ENCODE results near the gene TMEM138.

The TMEM138 gene

DNA sequence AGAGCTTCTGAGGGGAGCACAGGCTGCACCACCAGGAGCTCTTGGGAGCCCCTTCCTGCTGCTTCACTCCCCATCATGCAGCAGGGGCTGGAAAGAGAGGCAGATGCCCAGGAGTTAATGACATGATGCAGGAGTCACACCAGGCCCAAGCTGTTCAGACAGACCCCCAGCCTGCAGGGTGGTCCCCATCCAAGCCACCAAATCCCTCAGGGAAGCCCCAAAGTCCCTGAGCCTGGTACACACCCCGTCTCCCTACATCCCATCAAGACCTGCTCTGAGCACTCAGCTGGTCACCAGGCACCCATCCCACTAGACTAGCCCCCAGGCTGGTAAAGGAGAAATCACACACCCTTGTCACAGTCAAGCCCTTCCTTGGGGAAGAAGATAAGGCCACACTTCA lies 11.8 kb upstream of the TMEM138 start:
- no peak overlapping the region for H3K9ac ChIP-seq (ENCODE audit: insufficient read length, low read depth)
- no peaks in the 10 kb centered on the region for H3K27me3 ChIP-seq (ENCODE audit: insufficient read depth, insufficient read length)
- H3K36me3 ChIP-seq (ENCODE audit: insufficient read depth, insufficient read length, low read length), result peaks cover 77% of the 10 kb centered on the region
- DNase-seq (ENCODE audit: low read depth, low spot score), result no peak
- TF ChIP-seq YY1 (IDR thresholded peaks at IDR 0.05; ENCODE audit: insufficient read depth, insufficient read length) (no peak), ZNF274 (IDR thresholded peaks at IDR 0.05; ENCODE audit: low read depth, low read length) (no peak), SUZ12 (IDR thresholded peaks at IDR 0.05; ENCODE audit: extremely low read depth, insufficient read depth, insufficient read length) (no peak)
- H3K4me3 ChIP-seq (ENCODE audit: insufficient read length, low read depth), result no peak overlapping the region
- peaks cover 8% of the 10 kb centered on the region for H3K4me1 ChIP-seq (ENCODE audit: insufficient read depth, insufficient read length)
- H3K9me3 ChIP-seq (ENCODE audit: insufficient read depth, low read length), result no peaks in the 10 kb centered on the region

- no peak overlapping the region for H3K9ac ChIP-seq (ENCODE audit: insufficient read length, low read depth)
- no peaks in the 10 kb centered on the region for H3K27me3 ChIP-seq (ENCODE audit: insufficient read depth, insufficient read length)
- no peaks in the 10 kb centered on the region for H3K9me3 ChIP-seq (ENCODE audit: insufficient read depth, low read length)
- peaks cover 6% of the 10 kb centered on the region for H3K4me1 ChIP-seq (ENCODE audit: insufficient read depth, insufficient read length)
- TF ChIP-seq YY1 (IDR thresholded peaks at IDR 0.05; ENCODE audit: insufficient read depth, insufficient read length) (no peak), SUZ12 (IDR thresholded peaks at IDR 0.05; ENCODE audit: extremely low read depth, insufficient read depth, insufficient read length) (no peak), ZNF274 (IDR thresholded peaks at IDR 0.05; ENCODE audit: low read depth, low read length) (no peak)
- H3K36me3 ChIP-seq (ENCODE audit: insufficient read depth, insufficient read length, low read length), result peaks cover 72% of the 10 kb centered on the region
- no peak overlapping the region for H3K4me3 ChIP-seq (ENCODE audit: insufficient read length, low read depth)
- no peak for DNase-seq (ENCODE audit: low read depth, low spot score)
Measured at GRCh38 chr11:61350803-61351202, 11.4 kb upstream of the TMEM138 start.

DNA sequence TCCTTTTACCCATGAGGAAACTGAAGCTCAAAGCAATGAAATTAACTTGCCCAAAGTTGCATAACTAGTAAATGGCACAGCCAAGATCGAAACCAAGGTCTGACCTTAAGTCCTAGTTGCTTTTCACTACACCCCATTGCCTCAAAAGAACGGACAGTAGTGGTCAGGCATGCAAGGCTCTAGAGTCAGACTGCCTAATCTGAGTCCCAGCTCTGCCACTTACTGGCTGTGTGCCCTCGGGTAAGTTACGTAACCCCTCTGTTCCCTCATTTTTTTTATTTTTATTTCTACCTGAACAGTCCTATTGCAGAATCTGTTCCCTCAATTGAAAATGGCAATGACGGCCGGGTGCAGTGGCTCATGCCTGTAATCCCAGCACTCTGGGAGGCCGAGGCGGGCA lies 10.1 kb upstream of the TMEM138 start:
- Histone ChIP-seq H3K4me1 (ENCODE audit: insufficient read depth, insufficient read length) (peaks cover 5% of the 10 kb centered on the region), H3K4me3 (ENCODE audit: insufficient read length, low read depth) (no peak overlapping the region), H3K9ac (ENCODE audit: insufficient read length, low read depth) (no peak overlapping the region), H3K27me3 (ENCODE audit: insufficient read depth, insufficient read length) (no peaks in the 10 kb centered on the region), H3K9me3 (ENCODE audit: insufficient read depth, low read length) (no peaks in the 10 kb centered on the region), H3K36me3 (ENCODE audit: insufficient read depth, insufficient read length, low read length) (peaks cover 65% of the 10 kb centered on the region)
- no peak for DNase-seq (ENCODE audit: low read depth, low spot score)
- TF ChIP-seq ZNF274 (IDR thresholded peaks at IDR 0.05; ENCODE audit: low read depth, low read length) (no peak), SUZ12 (IDR thresholded peaks at IDR 0.05; ENCODE audit: extremely low read depth, insufficient read depth, insufficient read length) (no peak), YY1 (IDR thresholded peaks at IDR 0.05; ENCODE audit: insufficient read depth, insufficient read length) (no peak)

DNA sequence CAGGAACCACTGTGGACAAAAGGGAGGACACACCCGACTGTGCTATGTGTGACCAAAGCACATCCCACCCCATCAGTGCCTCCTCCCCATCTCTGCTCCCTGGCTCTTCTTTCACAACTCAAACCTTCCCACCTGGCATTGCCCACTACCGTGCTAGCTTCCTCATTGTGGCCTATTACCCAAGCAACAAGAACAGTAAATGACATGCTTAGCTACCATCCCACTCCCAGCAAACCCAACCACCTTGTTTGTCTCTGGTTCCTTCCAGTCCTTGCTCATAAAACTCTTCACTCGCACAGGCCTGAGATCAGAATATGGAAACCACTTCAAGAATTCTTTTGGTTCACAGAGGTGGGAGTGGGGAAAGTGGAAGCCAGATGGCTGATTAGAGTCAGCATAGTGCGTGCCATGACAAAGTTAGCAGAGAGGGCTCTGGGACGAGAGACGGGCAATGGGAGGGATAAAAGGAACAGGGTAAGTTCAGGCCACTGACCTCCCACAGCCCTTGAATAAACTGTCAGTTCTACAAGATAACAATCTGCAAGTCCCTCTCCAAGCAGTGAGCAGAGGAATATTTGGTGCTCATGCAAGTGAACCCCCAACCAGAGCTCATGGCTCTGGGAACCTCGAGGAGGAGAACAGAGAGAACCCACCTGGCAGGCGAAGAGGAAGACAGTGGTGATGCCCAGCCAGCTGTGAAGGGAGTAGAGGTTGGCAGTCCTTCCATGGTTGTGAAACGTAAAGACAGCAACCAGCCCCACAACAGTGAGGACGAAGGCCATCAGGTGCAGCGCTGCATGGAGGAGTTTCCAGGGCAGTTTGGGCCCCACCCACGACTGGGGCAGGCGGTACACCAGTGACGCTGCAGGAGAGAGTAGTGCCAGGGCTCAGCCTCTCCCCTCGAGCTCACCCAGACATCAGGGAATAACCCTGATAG lies 8.8 kb upstream of the TMEM138 start:
- no peaks in the 10 kb centered on the region for H3K9me3 ChIP-seq (ENCODE audit: insufficient read depth, low read length)
- H3K4me3 ChIP-seq (ENCODE audit: insufficient read length, low read depth), result no peak overlapping the region
- peaks cover 54% of the 10 kb centered on the region for H3K36me3 ChIP-seq (ENCODE audit: insufficient read depth, insufficient read length, low read length)
- no peaks in the 10 kb centered on the region for H3K27me3 ChIP-seq (ENCODE audit: insufficient read depth, insufficient read length)
- TF ChIP-seq ZNF274 (IDR thresholded peaks at IDR 0.05; ENCODE audit: low read depth, low read length) (no peak), SUZ12 (IDR thresholded peaks at IDR 0.05; ENCODE audit: extremely low read depth, insufficient read depth, insufficient read length) (no peak), YY1 (IDR thresholded peaks at IDR 0.05; ENCODE audit: insufficient read depth, insufficient read length) (no peak)
- DNase-seq (ENCODE audit: low read depth, low spot score), result no peak
- H3K9ac ChIP-seq (ENCODE audit: insufficient read length, low read depth), result no peak overlapping the region
- peaks cover 2% of the 10 kb centered on the region for H3K4me1 ChIP-seq (ENCODE audit: insufficient read depth, insufficient read length)

DNA sequence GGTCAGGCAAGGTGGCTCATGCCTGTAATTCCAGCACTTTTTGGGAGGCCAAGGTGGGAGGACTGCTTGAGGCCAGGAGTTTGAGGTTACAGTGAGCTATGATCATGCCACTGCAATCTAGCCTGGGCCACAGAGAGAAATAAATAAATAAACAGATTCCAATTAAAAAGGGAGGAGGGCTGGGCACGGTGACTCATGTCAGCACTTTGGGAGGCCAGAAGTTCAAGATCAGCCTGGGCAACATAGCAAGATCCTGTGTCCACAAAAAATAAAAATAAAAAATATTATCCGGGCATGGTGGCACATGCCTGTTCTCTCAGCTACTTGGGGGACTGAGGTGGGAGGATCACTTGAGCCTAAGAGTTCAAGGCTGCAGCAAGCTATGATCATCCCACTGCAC lies 8.0 kb upstream of the TMEM138 start:
- Histone ChIP-seq H3K36me3 (ENCODE audit: insufficient read depth, insufficient read length, low read length) (peaks cover 47% of the 10 kb centered on the region), H3K9ac (ENCODE audit: insufficient read length, low read depth) (no peak overlapping the region), H3K4me1 (ENCODE audit: insufficient read depth, insufficient read length) (peaks cover 2% of the 10 kb centered on the region), H3K9me3 (ENCODE audit: insufficient read depth, low read length) (no peaks in the 10 kb centered on the region), H3K27me3 (ENCODE audit: insufficient read depth, insufficient read length) (no peaks in the 10 kb centered on the region), H3K4me3 (ENCODE audit: insufficient read length, low read depth) (no peak overlapping the region)
- DNase-seq (ENCODE audit: low read depth, low spot score), result no peak
- TF ChIP-seq ZNF274 (IDR thresholded peaks at IDR 0.05; ENCODE audit: low read depth, low read length), result no peak
- TF ChIP-seq SUZ12 (IDR thresholded peaks at IDR 0.05; ENCODE audit: extremely low read depth, insufficient read depth, insufficient read length), result no peak
- TF ChIP-seq YY1 (IDR thresholded peaks at IDR 0.05; ENCODE audit: insufficient read depth, insufficient read length), result no peak

DNA sequence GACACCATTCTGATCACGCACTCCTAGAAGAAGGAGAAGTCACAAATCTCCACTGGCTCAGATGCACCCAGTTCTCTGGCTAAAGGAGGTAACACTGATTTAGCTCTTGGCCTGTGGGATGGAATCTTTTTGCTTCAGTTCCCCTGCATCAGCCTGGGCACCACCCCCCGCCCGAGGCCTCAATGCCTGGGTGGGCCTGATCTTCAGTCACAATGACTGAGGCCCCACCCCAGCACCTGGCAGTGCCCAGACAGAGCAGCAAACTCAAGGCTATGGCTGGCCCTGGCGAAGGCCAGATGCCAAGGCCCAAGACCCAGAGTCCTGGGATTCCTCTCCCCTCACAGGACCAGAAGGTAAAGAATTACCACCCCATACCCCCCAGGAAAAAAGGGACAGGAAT lies 5.5 kb upstream of the TMEM138 start:
- Histone ChIP-seq H3K4me3 (ENCODE audit: insufficient read length, low read depth) (no peak overlapping the region), H3K4me1 (ENCODE audit: insufficient read depth, insufficient read length) (no peaks in the 10 kb centered on the region), H3K36me3 (ENCODE audit: insufficient read depth, insufficient read length, low read length) (peaks cover 27% of the 10 kb centered on the region), H3K27me3 (ENCODE audit: insufficient read depth, insufficient read length) (no peaks in the 10 kb centered on the region), H3K9ac (ENCODE audit: insufficient read length, low read depth) (no peak overlapping the region), H3K9me3 (ENCODE audit: insufficient read depth, low read length) (no peaks in the 10 kb centered on the region)
- no peak for TF ChIP-seq SUZ12 (IDR thresholded peaks at IDR 0.05; ENCODE audit: extremely low read depth, insufficient read depth, insufficient read length)
- TF ChIP-seq ZNF274 (IDR thresholded peaks at IDR 0.05; ENCODE audit: low read depth, low read length), result no peak
- no peak for TF ChIP-seq YY1 (IDR thresholded peaks at IDR 0.05; ENCODE audit: insufficient read depth, insufficient read length)
- DNase-seq (ENCODE audit: low read depth, low spot score), result no peak

- Histone ChIP-seq H3K4me1 (ENCODE audit: insufficient read depth, insufficient read length) (no peaks in the 10 kb centered on the region), H3K9me3 (ENCODE audit: insufficient read depth, low read length) (no peaks in the 10 kb centered on the region), H3K36me3 (ENCODE audit: insufficient read depth, insufficient read length, low read length) (peaks cover 22% of the 10 kb centered on the region), H3K27me3 (ENCODE audit: insufficient read depth, insufficient read length) (no peaks in the 10 kb centered on the region), H3K9ac (ENCODE audit: insufficient read length, low read depth) (no peak overlapping the region), H3K4me3 (ENCODE audit: insufficient read length, low read depth) (no peak overlapping the region)
- DNase-seq (ENCODE audit: low read depth, low spot score), result no peak
- TF ChIP-seq YY1 (IDR thresholded peaks at IDR 0.05; ENCODE audit: insufficient read depth, insufficient read length), result no peak
- TF ChIP-seq ZNF274 (IDR thresholded peaks at IDR 0.05; ENCODE audit: low read depth, low read length), result no peak
- TF ChIP-seq SUZ12 (IDR thresholded peaks at IDR 0.05; ENCODE audit: extremely low read depth, insufficient read depth, insufficient read length), result no peak
Measured at GRCh38 chr11:61357233-61357893, 4.8 kb upstream of the TMEM138 start.

All from NT2/D1 (cell line).